HL-60 (cell line): ENCODE measurements around the gene RPL32.

Source experiments
- DNase-seq, 2 experiments: peaks; one replicate each; pipeline ENCODE4 v3.0.0-alpha.2; 2010 to 2020; ENCODE audit warnings: low read depth in 1 of 2, low spot score in 1 of 2
- H3K27ac ChIP-seq: fragments of 250-450 bp; sonication (Bioruptor Pico); replicated peaks from 2 replicates; pipeline ENCODE4 v1.5.1; 2020; ENCODE audit warnings: mild to moderate bottlenecking, moderate library complexity
- H3K27me3 ChIP-seq: fragments of 250-450 bp; sonication (Bioruptor Pico); 2 replicates; pipeline ENCODE4 v1.5.1; 2021; ENCODE audit warnings: mild to moderate bottlenecking, moderate library complexity; ENCODE audit not compliant: insufficient read depth, poor library complexity, severe bottlenecking
- H3K4me3 ChIP-seq: replicated peaks from 2 replicates; pipeline ENCODE4 v1.5.1; 2011; ENCODE audit warnings: mild to moderate bottlenecking, control low read depth, low read length; ENCODE audit not compliant: insufficient read depth
- POLR2AphosphoS5 ChIP-seq: IDR thresholded peaks from 2 replicates; pipeline ENCODE4 v1.6.1; 2012; ENCODE audit warnings: low read depth
- SPI1 ChIP-seq: IDR thresholded peaks from 2 replicates; pipeline ENCODE4 v1.6.1; 2012; ENCODE audit warnings: low read depth, mild to moderate bottlenecking, borderline replicate concordance
- TF ChIP-seq, protein P1 (sequence below): IDR thresholded peaks from 2 replicates; pipeline ENCODE4 v1.6.1; 2012; ENCODE audit warnings: low read depth; ENCODE audit not compliant: insufficient replicate concordance
- TF ChIP-seq, protein P2 (sequence below): IDR thresholded peaks from one replicate; pipeline ENCODE4 v1.5.1; 2011; ENCODE audit warnings: low read length, control low read depth, inconsistent platforms; ENCODE audit not compliant: insufficient read depth

Gene RPL32

DNA sequence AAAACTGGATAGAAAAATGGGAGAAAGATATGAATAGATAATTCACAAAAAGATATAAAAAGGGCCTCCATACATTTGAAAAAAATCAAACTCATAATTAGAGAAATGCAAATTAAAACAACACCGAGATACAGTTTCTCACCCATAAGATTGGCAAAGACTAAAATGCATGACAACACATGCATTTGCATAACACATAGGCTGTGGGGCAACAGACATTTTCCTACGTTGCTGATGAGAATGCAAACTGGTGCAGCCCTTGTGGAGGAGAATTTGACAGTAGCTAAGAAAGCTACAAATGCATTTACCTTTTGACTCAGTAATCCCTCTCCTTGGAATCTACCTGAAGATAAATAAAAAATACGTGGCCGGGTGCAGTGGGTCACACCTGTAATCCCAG is 56.3 kb downstream of the RPL32 start:
- no peak for DNase-seq
- Histone ChIP-seq H3K27ac (no peak overlapping the region), H3K4me3 (no peak overlapping the region), H3K27me3 (peaks cover 15% of the 10 kb centered on the region)
- TF ChIP-seq POLR2AphosphoS5 (no peak), SPI1 (no peak)
- TF ChIP-seq, protein P1, sequence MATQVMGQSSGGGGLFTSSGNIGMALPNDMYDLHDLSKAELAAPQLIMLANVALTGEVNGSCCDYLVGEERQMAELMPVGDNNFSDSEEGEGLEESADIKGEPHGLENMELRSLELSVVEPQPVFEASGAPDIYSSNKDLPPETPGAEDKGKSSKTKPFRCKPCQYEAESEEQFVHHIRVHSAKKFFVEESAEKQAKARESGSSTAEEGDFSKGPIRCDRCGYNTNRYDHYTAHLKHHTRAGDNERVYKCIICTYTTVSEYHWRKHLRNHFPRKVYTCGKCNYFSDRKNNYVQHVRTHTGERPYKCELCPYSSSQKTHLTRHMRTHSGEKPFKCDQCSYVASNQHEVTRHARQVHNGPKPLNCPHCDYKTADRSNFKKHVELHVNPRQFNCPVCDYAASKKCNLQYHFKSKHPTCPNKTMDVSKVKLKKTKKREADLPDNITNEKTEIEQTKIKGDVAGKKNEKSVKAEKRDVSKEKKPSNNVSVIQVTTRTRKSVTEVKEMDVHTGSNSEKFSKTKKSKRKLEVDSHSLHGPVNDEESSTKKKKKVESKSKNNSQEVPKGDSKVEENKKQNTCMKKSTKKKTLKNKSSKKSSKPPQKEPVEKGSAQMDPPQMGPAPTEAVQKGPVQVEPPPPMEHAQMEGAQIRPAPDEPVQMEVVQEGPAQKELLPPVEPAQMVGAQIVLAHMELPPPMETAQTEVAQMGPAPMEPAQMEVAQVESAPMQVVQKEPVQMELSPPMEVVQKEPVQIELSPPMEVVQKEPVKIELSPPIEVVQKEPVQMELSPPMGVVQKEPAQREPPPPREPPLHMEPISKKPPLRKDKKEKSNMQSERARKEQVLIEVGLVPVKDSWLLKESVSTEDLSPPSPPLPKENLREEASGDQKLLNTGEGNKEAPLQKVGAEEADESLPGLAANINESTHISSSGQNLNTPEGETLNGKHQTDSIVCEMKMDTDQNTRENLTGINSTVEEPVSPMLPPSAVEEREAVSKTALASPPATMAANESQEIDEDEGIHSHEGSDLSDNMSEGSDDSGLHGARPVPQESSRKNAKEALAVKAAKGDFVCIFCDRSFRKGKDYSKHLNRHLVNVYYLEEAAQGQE: no peak
- TF ChIP-seq, protein P2, sequence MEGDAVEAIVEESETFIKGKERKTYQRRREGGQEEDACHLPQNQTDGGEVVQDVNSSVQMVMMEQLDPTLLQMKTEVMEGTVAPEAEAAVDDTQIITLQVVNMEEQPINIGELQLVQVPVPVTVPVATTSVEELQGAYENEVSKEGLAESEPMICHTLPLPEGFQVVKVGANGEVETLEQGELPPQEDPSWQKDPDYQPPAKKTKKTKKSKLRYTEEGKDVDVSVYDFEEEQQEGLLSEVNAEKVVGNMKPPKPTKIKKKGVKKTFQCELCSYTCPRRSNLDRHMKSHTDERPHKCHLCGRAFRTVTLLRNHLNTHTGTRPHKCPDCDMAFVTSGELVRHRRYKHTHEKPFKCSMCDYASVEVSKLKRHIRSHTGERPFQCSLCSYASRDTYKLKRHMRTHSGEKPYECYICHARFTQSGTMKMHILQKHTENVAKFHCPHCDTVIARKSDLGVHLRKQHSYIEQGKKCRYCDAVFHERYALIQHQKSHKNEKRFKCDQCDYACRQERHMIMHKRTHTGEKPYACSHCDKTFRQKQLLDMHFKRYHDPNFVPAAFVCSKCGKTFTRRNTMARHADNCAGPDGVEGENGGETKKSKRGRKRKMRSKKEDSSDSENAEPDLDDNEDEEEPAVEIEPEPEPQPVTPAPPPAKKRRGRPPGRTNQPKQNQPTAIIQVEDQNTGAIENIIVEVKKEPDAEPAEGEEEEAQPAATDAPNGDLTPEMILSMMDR: no peak
